Stomach (tissue), 4 donors: ENCODE results near the gene EGFR.
A peak's percentile ranks its signal among the peaks of the same experiment; 100 is the strongest.

Source experiments
- EP300 ChIP-seq: sonication (generic); formaldehyde crosslinking; IDR thresholded peaks from one replicate; pipeline ENCODE4 v1.6.1; 2017; ENCODE audit warnings: antibody characterized with exemption
- POLR2A ChIP-seq, 4 donors: fragments of 450-650 bp; IDR thresholded peaks; one replicate each; pipeline ENCODE4 v1.6.1; 2016; ENCODE audit warnings: antibody characterized with exemption in 4 of 4, control low read depth in 2 of 4, mild to moderate bottlenecking in 1 of 4, moderate library complexity in 1 of 4
- TF ChIP-seq, protein P1 (sequence below), 7 experiments: fragments of 450-650 bp in 4 of 7; fragments of 200-600 bp in 3 of 7; sonication (generic) in 3 of 7; IDR thresholded peaks; one replicate each; pipeline ENCODE4 v1.5.1; 2016 to 2019; ENCODE audit warnings: antibody characterized with exemption in 7 of 7, control low read depth in 2 of 7, mild to moderate bottlenecking in 1 of 7

DNA sequence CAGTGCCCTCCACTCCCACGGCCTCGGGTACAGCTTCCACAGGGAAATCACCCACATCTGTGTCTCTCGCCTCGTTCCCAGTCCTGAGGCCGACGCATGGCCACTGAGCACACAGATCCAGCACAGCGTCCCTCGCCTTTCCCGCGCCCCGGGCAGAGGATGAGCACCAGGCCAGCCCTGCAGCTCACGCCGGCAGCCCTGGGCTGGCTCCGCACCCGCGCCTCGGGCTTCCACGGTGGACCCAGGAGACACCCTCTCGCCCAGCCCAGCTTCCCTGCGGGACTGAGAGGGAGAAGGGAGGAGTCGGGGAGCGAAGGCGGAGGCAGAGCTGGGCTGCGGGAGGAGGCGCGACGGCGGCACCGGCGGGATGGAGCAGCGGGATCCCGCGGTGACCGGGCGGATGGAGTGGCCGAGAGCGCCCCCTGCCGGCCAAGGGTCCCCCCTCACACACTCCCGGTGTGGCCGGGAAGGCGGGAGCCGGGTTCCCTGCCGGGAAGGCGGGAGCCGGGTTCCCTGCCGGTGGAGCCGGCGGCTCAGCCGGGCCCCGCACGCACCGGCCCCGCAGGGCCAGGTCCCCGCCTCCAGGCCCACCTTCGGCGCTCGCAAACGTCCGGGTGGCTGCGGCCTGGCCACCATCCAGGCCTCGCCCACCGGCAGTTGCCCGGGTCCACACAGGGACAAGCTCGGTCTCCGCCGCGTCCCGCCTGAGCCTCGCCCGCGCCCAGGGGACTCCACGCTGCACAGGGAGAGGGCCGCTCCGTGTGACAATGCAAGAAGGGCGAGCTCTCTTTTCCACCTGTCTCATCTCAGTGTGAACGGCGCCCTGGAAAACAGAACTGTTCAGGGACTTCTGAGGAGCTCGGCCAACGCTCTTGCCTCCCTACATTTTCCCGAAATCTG lies 236.0 kb downstream of the EGFR start:
- TF ChIP-seq, protein P1, sequence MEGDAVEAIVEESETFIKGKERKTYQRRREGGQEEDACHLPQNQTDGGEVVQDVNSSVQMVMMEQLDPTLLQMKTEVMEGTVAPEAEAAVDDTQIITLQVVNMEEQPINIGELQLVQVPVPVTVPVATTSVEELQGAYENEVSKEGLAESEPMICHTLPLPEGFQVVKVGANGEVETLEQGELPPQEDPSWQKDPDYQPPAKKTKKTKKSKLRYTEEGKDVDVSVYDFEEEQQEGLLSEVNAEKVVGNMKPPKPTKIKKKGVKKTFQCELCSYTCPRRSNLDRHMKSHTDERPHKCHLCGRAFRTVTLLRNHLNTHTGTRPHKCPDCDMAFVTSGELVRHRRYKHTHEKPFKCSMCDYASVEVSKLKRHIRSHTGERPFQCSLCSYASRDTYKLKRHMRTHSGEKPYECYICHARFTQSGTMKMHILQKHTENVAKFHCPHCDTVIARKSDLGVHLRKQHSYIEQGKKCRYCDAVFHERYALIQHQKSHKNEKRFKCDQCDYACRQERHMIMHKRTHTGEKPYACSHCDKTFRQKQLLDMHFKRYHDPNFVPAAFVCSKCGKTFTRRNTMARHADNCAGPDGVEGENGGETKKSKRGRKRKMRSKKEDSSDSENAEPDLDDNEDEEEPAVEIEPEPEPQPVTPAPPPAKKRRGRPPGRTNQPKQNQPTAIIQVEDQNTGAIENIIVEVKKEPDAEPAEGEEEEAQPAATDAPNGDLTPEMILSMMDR (IDR thresholded peaks at IDR 0.05): peak in 5 of 7 experiments; percentile 73 to 96 (median 85)
- TF ChIP-seq POLR2A (IDR thresholded peaks at IDR 0.05): no peak
- no peak for TF ChIP-seq EP300
